Upper lobe of left lung (tissue), 6 donors: ENCODE results near the gene TNF. TPM values are rescaled to one million over a fixed set of nuclear protein-coding genes. Genes with fewer than 3 reads are reported as not detected.
"Not testable (repeated sequence)": the region's sequence is repeated elsewhere in the genome, so short reads cannot be mapped to it uniquely, and the experiment has no call there.

ENCODE experiments used
- ATAC-seq, 2 donors: fragments of 200-7000 bp; cut with Tn5 transposase; one replicate each; pipeline ENCODE4 v1.9.1; 2022; ENCODE audit warnings: mild to moderate bottlenecking in 2 of 2, moderate library complexity in 2 of 2; ENCODE audit not compliant: low FRiP score in 2 of 2
- DNase-seq, 2 donors: peaks; one replicate each; pipeline ENCODE4 v3.0.0-alpha.2; 2019 to 2020
- H3K27ac ChIP-seq, 4 donors: fragments of 200-600 bp; sonication (generic); one replicate each; pipeline ENCODE4 v1.5.1; 2016 to 2019
- H3K27me3 ChIP-seq, 4 donors: fragments of 200-600 bp; sonication (generic); one replicate each; pipeline ENCODE4 v1.5.1; 2017 to 2019
- H3K36me3 ChIP-seq, 4 donors: fragments of 200-600 bp; sonication (generic); one replicate each; pipeline ENCODE4 v1.5.1; 2016 to 2019
- H3K4me1 ChIP-seq, 4 donors: fragments of 200-600 bp; sonication (generic); one replicate each; pipeline ENCODE4 v1.5.1; 2018 to 2019
- H3K4me3 ChIP-seq, 4 donors: fragments of 200-600 bp; sonication (generic); one replicate each; pipeline ENCODE4 v1.5.1; 2017 to 2019; ENCODE audit warnings: mild to moderate bottlenecking in 2 of 4, moderate library complexity in 1 of 4
- H3K9me3 ChIP-seq, 4 donors: fragments of 200-600 bp; sonication (generic); one replicate each; pipeline ENCODE4 v1.5.1; 2018 to 2019
- EP300 ChIP-seq, 4 donors: sonication (generic); formaldehyde crosslinking; IDR thresholded peaks; one replicate each; pipeline ENCODE4 v1.5.1; 2017; ENCODE audit warnings: antibody characterized with exemption in 4 of 4, control low read depth in 2 of 4
- POLR2A ChIP-seq, 4 donors: fragments of 450-650 bp; IDR thresholded peaks; one replicate each; pipeline ENCODE4 v1.5.1; 2016 to 2017; ENCODE audit warnings: antibody characterized with exemption in 4 of 4, mild to moderate bottlenecking in 2 of 4
- POLR2AphosphoS5 ChIP-seq, 2 donors: sonication (generic); formaldehyde crosslinking; IDR thresholded peaks; one replicate each; pipeline ENCODE4 v1.5.1; 2017; ENCODE audit warnings: antibody characterized with exemption in 2 of 2
- WGBS, 2 donors: methylation state at CpG; one replicate each; pipeline ENCODE4 v1.1.5; 2017 to 2018; 5-methylcytosine and 5-hydroxymethylcytosine counted together
- total RNA-seq, 6 donors: library from RNA; depleted of rRNA in 4 of 6; stranded (reverse); fragments of >200 nt in 4 of 6; gene quantifications; one replicate each; pipeline versions ENCODE4 v1.1.0 to v1.2.1, GENCODE V29; 2016 to 2021
- TF ChIP-seq, protein P1 (sequence below), 6 experiments: fragments of 450-650 bp in 4 of 6; fragments of 200-600 bp in 2 of 6; sonication (generic) in 2 of 6; IDR thresholded peaks; one replicate each; pipeline ENCODE4 v1.5.1; 2016 to 2019; ENCODE audit warnings: antibody characterized with exemption in 6 of 6
- donor health status: DM: no; HTN: no; CAD: no; lungs with moderate emphysema.
- donor health status: DM: no; HTN: yes; CAD: no; lungs with severe emphysema.

Gene TNF
- total RNA-seq, 6 donors from 2014 or later = 0.33 to 6.6 (median 2.9) TPM

DNA sequence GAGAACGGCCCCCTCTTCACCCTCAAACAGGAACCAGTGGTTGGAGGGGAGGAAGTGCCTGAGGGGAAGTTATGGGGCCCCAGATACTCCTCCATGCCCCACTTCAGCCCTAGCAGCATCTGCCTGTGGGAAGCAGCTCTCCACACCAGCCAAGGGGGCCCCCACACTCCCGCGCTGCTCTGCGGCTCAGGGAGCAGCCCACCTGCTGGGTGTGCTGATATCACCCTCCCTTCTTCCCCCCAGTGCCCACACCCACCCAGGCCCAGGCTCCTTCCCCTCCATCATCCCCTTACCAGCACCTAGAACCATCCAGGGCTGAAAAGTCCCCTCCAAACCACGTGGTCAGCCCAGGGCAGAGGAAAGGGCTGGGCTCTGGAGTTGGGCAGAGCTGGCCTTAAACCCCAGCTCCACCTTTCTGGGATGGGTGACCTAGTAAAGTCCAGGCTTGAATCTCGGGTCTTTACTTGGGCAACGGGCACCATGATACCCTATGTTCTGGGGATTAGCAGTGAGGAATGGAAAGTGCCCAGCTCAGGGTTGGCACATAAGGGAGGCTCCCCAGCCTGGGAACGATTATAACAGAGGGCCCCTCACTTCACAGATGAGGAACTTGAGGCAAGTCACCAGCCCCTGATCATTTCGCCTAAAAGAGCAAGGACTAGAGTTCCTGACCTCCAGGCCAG is 11.4 kb downstream of the TNF start:
- H3K4me1 ChIP-seq = peaks cover 17 to 40% (median 27%) of the 10 kb centered on the region in 4 donors
- H3K27ac ChIP-seq = peak overlapping the region; percentile 43 to 84 (median 66)
- H3K9me3 ChIP-seq = no peaks in the 10 kb centered on the region
- 48 to 53% methylated on average over 7 to 8 of the region's 9 CpGs for WGBS, 2 donors
- H3K4me3 ChIP-seq = peak overlapping the region in 2 of 4 donors; percentile 22 to 34
- no peaks in the 10 kb centered on the region for H3K36me3 ChIP-seq
- H3K27me3 ChIP-seq = no peaks in the 10 kb centered on the region
- ATAC-seq (peak; percentile 69 to 78), DNase-seq (peak; percentile 51 to 75)
- TF ChIP-seq POLR2A (IDR thresholded peaks at IDR 0.05) (no peak), POLR2AphosphoS5 (IDR thresholded peaks at IDR 0.05) (no peak), EP300 (IDR thresholded peaks at IDR 0.05) (no peak)
- TF ChIP-seq, protein P1, sequence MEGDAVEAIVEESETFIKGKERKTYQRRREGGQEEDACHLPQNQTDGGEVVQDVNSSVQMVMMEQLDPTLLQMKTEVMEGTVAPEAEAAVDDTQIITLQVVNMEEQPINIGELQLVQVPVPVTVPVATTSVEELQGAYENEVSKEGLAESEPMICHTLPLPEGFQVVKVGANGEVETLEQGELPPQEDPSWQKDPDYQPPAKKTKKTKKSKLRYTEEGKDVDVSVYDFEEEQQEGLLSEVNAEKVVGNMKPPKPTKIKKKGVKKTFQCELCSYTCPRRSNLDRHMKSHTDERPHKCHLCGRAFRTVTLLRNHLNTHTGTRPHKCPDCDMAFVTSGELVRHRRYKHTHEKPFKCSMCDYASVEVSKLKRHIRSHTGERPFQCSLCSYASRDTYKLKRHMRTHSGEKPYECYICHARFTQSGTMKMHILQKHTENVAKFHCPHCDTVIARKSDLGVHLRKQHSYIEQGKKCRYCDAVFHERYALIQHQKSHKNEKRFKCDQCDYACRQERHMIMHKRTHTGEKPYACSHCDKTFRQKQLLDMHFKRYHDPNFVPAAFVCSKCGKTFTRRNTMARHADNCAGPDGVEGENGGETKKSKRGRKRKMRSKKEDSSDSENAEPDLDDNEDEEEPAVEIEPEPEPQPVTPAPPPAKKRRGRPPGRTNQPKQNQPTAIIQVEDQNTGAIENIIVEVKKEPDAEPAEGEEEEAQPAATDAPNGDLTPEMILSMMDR (IDR thresholded peaks at IDR 0.05) = no peak

DNA sequence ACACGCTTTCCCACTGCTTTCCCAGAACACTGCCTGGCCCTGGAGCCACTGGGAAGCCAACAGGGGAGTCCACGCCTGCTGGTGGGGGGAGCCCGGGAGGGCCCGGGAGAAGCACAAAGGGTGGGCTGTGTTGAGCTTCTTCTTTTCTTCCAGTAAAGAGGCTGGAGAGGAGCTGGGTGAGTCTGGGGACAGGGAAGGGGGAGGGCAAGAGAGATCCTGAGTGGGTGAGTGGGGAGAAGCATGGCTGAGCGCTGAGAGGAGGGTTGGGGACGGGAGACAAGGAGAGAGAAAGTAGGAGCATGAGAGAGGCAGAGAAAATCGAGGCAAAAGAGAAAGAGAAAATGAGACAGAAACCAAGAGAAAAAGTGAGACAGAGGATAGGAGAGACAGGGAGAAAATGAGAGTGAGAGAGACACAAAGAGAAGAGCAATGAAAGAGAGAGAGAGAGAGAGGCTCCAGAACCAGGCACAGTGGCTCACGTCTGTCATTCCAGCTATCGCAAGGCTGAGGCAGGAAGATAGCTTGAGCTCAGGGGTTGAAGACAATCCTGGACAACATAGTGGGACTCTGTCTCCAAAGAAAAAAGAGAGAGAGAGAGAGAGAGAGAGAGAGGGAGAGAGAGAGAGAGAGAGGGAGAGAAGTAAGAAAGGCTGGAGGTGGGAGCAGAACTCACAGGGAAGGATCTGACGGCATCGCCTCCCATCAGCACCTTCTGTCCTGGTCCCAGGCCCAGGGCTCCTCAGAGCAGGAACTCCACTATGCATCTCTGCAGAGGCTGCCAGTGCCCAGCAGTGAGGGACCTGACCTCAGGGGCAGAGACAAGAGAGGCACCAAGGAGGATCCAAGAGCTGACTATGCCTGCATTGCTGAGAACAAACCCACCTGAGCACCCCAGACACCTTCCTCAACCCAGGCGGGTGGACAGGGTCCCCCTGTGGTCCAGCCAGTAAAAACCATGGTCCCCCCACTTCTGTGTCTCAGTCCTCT is 12.7 kb downstream of the TNF start:
- Histone ChIP-seq H3K27me3 (no peaks in the 10 kb centered on the region), H3K4me3 (peak overlapping the region in 3 of 4 donors; percentile 9 to 34 (median 22)), H3K36me3 (no peaks in the 10 kb centered on the region), H3K27ac (peak overlapping the region; percentile 43 to 84 (median 66)), H3K4me1 (peaks cover 8 to 32% (median 18%) of the 10 kb centered on the region in 4 donors), H3K9me3 (no peaks in the 10 kb centered on the region)
- TF ChIP-seq EP300 (IDR thresholded peaks at IDR 0.05) (no peak), POLR2AphosphoS5 (IDR thresholded peaks at IDR 0.05) (no peak), POLR2A (IDR thresholded peaks at IDR 0.05) (no peak)
- TF ChIP-seq, protein P1 (IDR thresholded peaks at IDR 0.05) = no peak
- WGBS, 2 donors = 59 to 64% methylated on average over 11 to 12 of the region's 12 CpGs
- ATAC-seq (no peak), DNase-seq (no peak)

DNA sequence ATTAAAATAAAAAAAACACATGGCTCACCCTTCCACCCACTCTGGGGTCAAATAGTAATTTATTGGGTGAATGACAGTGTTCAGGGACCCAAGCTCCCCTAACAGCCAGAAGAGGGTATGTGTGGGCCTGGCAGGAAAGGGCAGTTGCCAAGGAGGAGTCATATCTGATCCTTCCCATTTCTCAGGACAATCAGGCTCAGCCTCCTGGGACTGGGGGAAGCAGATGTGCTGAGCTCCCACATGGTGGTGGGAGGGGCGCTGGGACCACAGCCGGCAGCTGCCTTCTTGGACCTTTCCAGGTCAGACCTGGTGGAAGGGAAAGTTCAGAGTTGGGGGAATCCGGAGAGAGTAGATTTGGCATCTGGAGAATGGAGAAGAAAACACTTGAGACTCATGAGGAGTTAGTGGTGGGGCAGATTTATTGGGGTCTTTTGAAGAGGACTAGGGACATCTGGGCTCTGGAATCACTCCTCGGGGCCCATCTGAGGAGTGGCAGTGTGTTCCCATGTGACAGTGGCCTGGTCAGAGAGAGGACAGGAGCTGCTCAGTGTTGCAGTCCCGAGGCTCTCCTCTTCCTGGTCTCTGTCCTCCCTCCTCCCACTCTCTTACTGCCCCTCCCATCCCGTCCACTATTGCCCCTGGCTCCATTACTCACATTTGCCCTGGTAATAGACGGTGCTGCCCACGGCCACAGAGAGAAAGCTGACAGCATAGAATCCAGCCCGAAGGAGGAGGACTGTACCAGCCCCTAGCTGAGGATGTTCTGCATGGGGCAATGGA is 13.7 kb downstream of the TNF start:
- Histone ChIP-seq H3K9me3 (no peaks in the 10 kb centered on the region), H3K4me3 (no peak overlapping the region), H3K27me3 (no peaks in the 10 kb centered on the region), H3K36me3 (no peaks in the 10 kb centered on the region), H3K4me1 (peaks cover 8 to 32% (median 18%) of the 10 kb centered on the region in 4 donors), H3K27ac (no peak overlapping the region)
- ATAC-seq = no peak
- DNase-seq = no peak
- TF ChIP-seq POLR2AphosphoS5 (IDR thresholded peaks at IDR 0.05) = no peak
- TF ChIP-seq EP300 (IDR thresholded peaks at IDR 0.05) = no peak
- TF ChIP-seq, protein P1 (IDR thresholded peaks at IDR 0.05) = no peak
- no peak for TF ChIP-seq POLR2A (IDR thresholded peaks at IDR 0.05)
- 47 to 55% methylated on average over 9 of the region's 9 CpGs for WGBS, 2 donors

DNA sequence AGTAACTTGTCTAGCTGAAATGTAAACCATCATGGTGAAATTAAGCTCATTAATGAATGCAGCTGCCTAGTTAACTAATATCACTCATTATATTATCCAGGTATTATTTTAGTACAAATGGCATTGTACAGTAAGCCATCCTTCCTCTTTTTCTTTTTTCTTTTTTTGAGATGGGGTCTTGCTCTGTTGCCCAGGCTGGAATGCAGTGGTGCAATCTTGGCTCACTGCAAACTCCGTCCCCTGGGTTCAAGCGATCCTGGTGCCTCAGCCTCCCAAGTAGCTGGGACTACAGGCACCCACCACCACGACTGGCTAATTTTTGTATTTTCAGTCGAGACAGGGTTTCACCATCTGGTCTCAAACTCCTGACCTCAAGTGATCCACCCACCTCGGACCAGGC is 15.3 kb downstream of the TNF start:
- not testable (repeated sequence) for DNase-seq, ATAC-seq, H3K9me3 ChIP-seq, H3K36me3 ChIP-seq, H3K4me3 ChIP-seq, H3K27ac ChIP-seq, H3K27me3 ChIP-seq
- 81 to 90% methylated on average over 5 of the region's 5 CpGs for WGBS, 2 donors
- peaks cover 3 to 26% (median 12%) of the 10 kb centered on the region in 4 donors for H3K4me1 ChIP-seq
